HCT116 (cell line): Measurements from ENCODE around the gene ITLN1. TPM values are rescaled to one million over a fixed set of nuclear protein-coding genes. Genes with fewer than 3 reads are reported as not detected.

Experiments
- ATAC-seq: fragments of 200-7000 bp; cut with Tn5 transposase; 2 replicates; pipeline ENCODE4 v1.9.1; 2020; ENCODE audit warnings: mild to moderate bottlenecking, moderate library complexity
- BruUV-seq: library from RNA; stranded (reverse); fragments of 400-500 nt; replicated peaks from 2 replicates; lab custom pipeline; 2021; lab: Mats Ljungman, UMichigan
- CTCF ChIA-PET: fragments of 300-600 bp; sonication (Branson Sonifier 250); formaldehyde crosslinking; loops from one replicate; lab custom pipeline; 2021; ENCODE audit warnings: antibody characterized with exemption; lab: Charles Lee
- POLR2A ChIA-PET: fragments of 300-600, 350-600 bp; sonication (Branson Sonifier 250); formaldehyde crosslinking; loops from one replicate; lab custom pipeline; 2021; ENCODE audit warnings: antibody characterized with exemption; lab: Charles Lee
- RAD21 ChIA-PET, 2 experiments: fragments of 300-600 bp; sonication (Branson Sonifier 250); formaldehyde crosslinking; loops; one replicate each; lab custom pipeline; 2023; ENCODE audit warnings: low total read pairs in 2 of 2; ENCODE audit not compliant: uncharacterized antibody in 2 of 2, unreplicated experiment in 2 of 2, low non-redundant PET in 1 of 2; lab: Charles Lee
- DNase-seq: peaks from one replicate; pipeline ENCODE4 v3.0.0-alpha.2; 2010; ENCODE audit warnings: low read depth, low spot score
- H2AFZ ChIP-seq: fragments of 200-600 bp; shearing (Covaris generic), sonication (generic); 2 replicates; pipeline ENCODE4 v1.6.1; 2017; ENCODE audit warnings: low read depth, mixed run types, mixed read lengths, antibody characterized with exemption, low read length; ENCODE audit not compliant: poor library complexity, severe bottlenecking
- H3K27ac ChIP-seq: 2 replicates; pipeline ENCODE4 v1.5.1; 2012; ENCODE audit warnings: low read depth, low read length
- H3K27me3 ChIP-seq: fragments of 200-600 bp; sonication (generic); 2 replicates; pipeline ENCODE4 v1.6.1; 2016; ENCODE audit warnings: mixed run types, low read length, mixed read lengths; ENCODE audit not compliant: insufficient read depth
- H3K36me3 ChIP-seq, 2 experiments: fragments of 200-500 bp in 1 of 2; fragments of 200-600 bp in 1 of 2; sonication (Bioruptor generic) in 1 of 2; sonication (generic) in 1 of 2; 2 replicates each; pipeline versions ENCODE4 v1.5.1 to v1.6.1; 2014 to 2016; ENCODE audit warnings: low read length in 2 of 2, inconsistent platforms in 1 of 2, mixed read lengths in 1 of 2, mixed run types in 1 of 2; ENCODE audit not compliant: insufficient read depth in 2 of 2, control insufficient read depth in 1 of 2
- H3K4me1 ChIP-seq, 2 experiments: fragments of 200-600 bp in 1 of 2; sonication (generic) in 1 of 2; 2 replicates each; pipeline versions ENCODE4 v1.5.1 to v1.6.1; 2012 to 2017; ENCODE audit warnings: low read length in 2 of 2, inconsistent platforms in 1 of 2, mild to moderate bottlenecking in 1 of 2, mixed read lengths in 1 of 2, mixed run types in 1 of 2, moderate library complexity in 1 of 2; ENCODE audit not compliant: insufficient read depth in 2 of 2, control insufficient read depth in 1 of 2
- H3K4me2 ChIP-seq: fragments of 200-600 bp; sonication (generic); 2 replicates; pipeline ENCODE4 v1.6.1; 2017; ENCODE audit warnings: mixed run types, low read length, mixed read lengths
- H3K4me3 ChIP-seq, 2 experiments: fragments of 200-600 bp in 1 of 2; sonication (generic) in 1 of 2; replicated peaks in 1 of 2; 2 replicates each; pipeline ENCODE4 v1.5.1; 2011 to 2016; ENCODE audit warnings: low read length in 2 of 2, control low read depth in 1 of 2, low read depth in 1 of 2, mild to moderate bottlenecking in 1 of 2, mixed read lengths in 1 of 2, mixed run types in 1 of 2
- H3K79me2 ChIP-seq: fragments of 200-600 bp; sonication (generic); 2 replicates; pipeline ENCODE4 v1.6.1; 2017; ENCODE audit warnings: mild to moderate bottlenecking, mixed run types, low read length, moderate library complexity, mixed read lengths; ENCODE audit not compliant: insufficient read depth
- H3K9ac ChIP-seq: fragments of 200-600 bp; sonication (generic); 2 replicates; pipeline ENCODE4 v1.6.1; 2016; ENCODE audit warnings: low read length, mixed read lengths
- H3K9me2 ChIP-seq: fragments of 200-600 bp; sonication (generic), shearing (Covaris generic); 2 replicates; pipeline ENCODE4 v1.6.1; 2017; ENCODE audit warnings: mixed run types, mild to moderate bottlenecking, moderate library complexity; ENCODE audit not compliant: insufficient read depth
- H3K9me3 ChIP-seq, 2 experiments: fragments of 200-500 bp in 1 of 2; fragments of 200-600 bp in 1 of 2; sonication (Bioruptor generic) in 1 of 2; sonication (generic) in 1 of 2; 2 replicates each; pipeline ENCODE4 v1.6.1; 2014 to 2017; ENCODE audit warnings: low read length in 2 of 2, mixed read lengths in 2 of 2, inconsistent platforms in 1 of 2, low read depth in 1 of 2, mild to moderate bottlenecking in 1 of 2, mixed run types in 1 of 2, moderate library complexity in 1 of 2; ENCODE audit not compliant: control insufficient read depth in 1 of 2, insufficient read depth in 1 of 2
- H4K20me1 ChIP-seq: fragments of 200-600 bp; sonication (generic), shearing (Covaris generic); 2 replicates; pipeline ENCODE4 v1.6.1; 2017; ENCODE audit warnings: mixed run types, mild to moderate bottlenecking, moderate library complexity; ENCODE audit not compliant: insufficient read depth
- ATF3 ChIP-seq: IDR thresholded peaks from 2 replicates; pipeline ENCODE4 v1.6.1; 2012
- CTCF ChIP-seq, 3 experiments: fragments of 200-600 bp in 1 of 3; sonication (generic) in 1 of 3; IDR thresholded peaks in 2 of 3; conservative IDR thresholded peaks in 1 of 3; 2 replicates each; pipeline ENCODE4 v1.5.1; 2012 to 2017; ENCODE audit warnings: low read depth in 2 of 3, low read length in 2 of 3, antibody characterized with exemption in 1 of 3, borderline replicate concordance in 1 of 3, control low read depth in 1 of 3, mild to moderate bottlenecking in 1 of 3, mixed read lengths in 1 of 3, mixed run types in 1 of 3, moderate library complexity in 1 of 3; ENCODE audit not compliant: insufficient read depth in 1 of 3
- EGR1 ChIP-seq: IDR thresholded peaks from 2 replicates; pipeline ENCODE4 v1.6.1; 2012; ENCODE audit warnings: low read depth
- EZH2phosphoT487 ChIP-seq: fragments of 200-600 bp; IDR thresholded peaks from 2 replicates; pipeline ENCODE4 v1.6.1; 2018; ENCODE audit warnings: antibody characterized with exemption, borderline replicate concordance
- MAX ChIP-seq: IDR thresholded peaks from 2 replicates; pipeline ENCODE4 v1.6.1; 2012
- POLR2AphosphoS5 ChIP-seq: IDR thresholded peaks from 2 replicates; pipeline ENCODE4 v1.6.1; 2011; ENCODE audit warnings: mild to moderate bottlenecking, low read depth, low read length, moderate library complexity
- REST ChIP-seq: IDR thresholded peaks from 2 replicates; pipeline ENCODE4 v1.6.1; 2012; ENCODE audit warnings: low read depth
- SIN3A ChIP-seq: IDR thresholded peaks from 2 replicates; pipeline ENCODE4 v1.6.1; 2012; ENCODE audit warnings: low read depth
- SRF ChIP-seq: IDR thresholded peaks from 2 replicates; pipeline ENCODE4 v1.6.1; 2012; ENCODE audit warnings: low read depth
- TCF7L2 ChIP-seq: IDR thresholded peaks from 2 replicates; pipeline ENCODE4 v1.7.0; 2011; ENCODE audit warnings: borderline replicate concordance, inconsistent platforms; ENCODE audit not compliant: insufficient read depth, insufficient read length; ENCODE audit errors: extremely low read depth
- YY1 ChIP-seq: IDR thresholded peaks from 2 replicates; pipeline ENCODE4 v1.6.1; 2011; ENCODE audit warnings: low read length, low read depth, moderate library complexity, mild to moderate bottlenecking; ENCODE audit not compliant: insufficient replicate concordance; ENCODE audit errors: extremely low read depth
- ZNF274 ChIP-seq: fragments of 200-500 bp; sonication (Bioruptor generic); IDR thresholded peaks from 2 replicates; pipeline ENCODE4 v1.6.1; 2014; ENCODE audit warnings: mild to moderate bottlenecking, low read depth, low read length, inconsistent platforms
- intact Hi-C: fragments of 100-400 bp; cut with micrococcal nuclease; formaldehyde crosslinking; loops from 2 replicates; pipeline ENCODE4 v1.10.0; 2022
- total RNA-seq: library from RNA; stranded (reverse); gene quantifications from one replicate; pipeline ENCODE4 v1.2.1, GENCODE V29; 2021; ENCODE audit not compliant: unreplicated experiment

ITLN1 gene
- total RNA-seq, 1 experiment from 2014 or later = not detected

GRCh38 chr1:160866001-160866694 lies 18.8 kb downstream of the ITLN1 start:
- ChIA-PET POLR2A (no interaction called here), CTCF (no interaction called here), RAD21 (no interaction called here)
- Histone ChIP-seq H2AFZ (no peak overlapping the region), H3K4me2 (no peak overlapping the region), H3K36me3 (no peaks in the 10 kb centered on the region), H3K27ac (no peak overlapping the region), H3K9ac (no peak overlapping the region), H3K4me3 (no peak overlapping the region), H3K9me2 (no peaks in the 10 kb centered on the region), H3K4me1 (no peaks in the 10 kb centered on the region), H4K20me1 (no peaks in the 10 kb centered on the region), H3K79me2 (no peaks in the 10 kb centered on the region), H3K27me3 (no peaks in the 10 kb centered on the region), H3K9me3 (no peaks in the 10 kb centered on the region)
- no peak for DNase-seq
- ATAC-seq = no peak
- TF ChIP-seq EGR1 (no peak), ZNF274 (no peak), EZH2phosphoT487 (no peak), REST (no peak), TCF7L2 (no peak), YY1 (no peak), POLR2AphosphoS5 (no peak), SIN3A (no peak), ATF3 (no peak), SRF (no peak), MAX (no peak), CTCF (IDR thresholded peaks at IDR 0.05 in 2 of 3, conservative IDR thresholded peaks at IDR 0.05 in 1 of 3; ENCODE audit: borderline replicate concordance in 1 of 3, insufficient read depth in 1 of 3, low read depth in 2 of 3, low read length in 2 of 3) (no peak)
- intact Hi-C loops = no loop called here
- no TSS peak for BruUV-seq
